Putamen (tissue), 1 donor: ENCODE measurements around the gene TRUB2.

ENCODE experiments used
- DNase-seq: peaks from one replicate; pipeline ENCODE4 v3.0.0-alpha.2; 2016; ENCODE audit warnings: low spot score

Gene TRUB2

GRCh38 chr9:128322404-128323211 is at the start of gene TRUB2, which contains the start of gene COQ4:
TSS of gene TRUB2 (minus strand) at chr9:128322447. CDS start at chr9:128322408, 39 bp downstream.
TSS of gene COQ4 (plus strand) at chr9:128322839. CDS start at chr9:128322859, 20 bp downstream.
- DNase-seq = peak; percentile 96

GRCh38 chr9:128371630-128372117 is 49.4 kb upstream of the TRUB2 start:
- no peak for DNase-seq

GRCh38 chr9:128370752-128371629 is 48.7 kb upstream of the TRUB2 start, which contains the start of gene URM1:
TSS of gene URM1 (plus strand) at chr9:128371374. CDS start at chr9:128371381, 7 bp downstream.
- peak; percentile 99 for DNase-seq

GRCh38 chr9:128370367-128370751 is 48.1 kb upstream of the TRUB2 start:
- DNase-seq = no peak

GRCh38 chr9:128369024-128369706 is 46.9 kb upstream of the TRUB2 start:
- no peak for DNase-seq

GRCh38 chr9:128365525-128365924 is 43.3 kb upstream of the TRUB2 start:
- no peak for DNase-seq

GRCh38 chr9:128362774-128363173 is 40.5 kb upstream of the TRUB2 start:
- no peak for DNase-seq

- DNase-seq = peak; percentile 91
Measured at GRCh38 chr9:128361986-128362646, 39.9 kb upstream of the TRUB2 start.

GRCh38 chr9:128361296-128361985 is 39.2 kb upstream of the TRUB2 start:
- no peak for DNase-seq

- no peak for DNase-seq
Measured at GRCh38 chr9:128360826-128361225, 38.6 kb upstream of the TRUB2 start.

GRCh38 chr9:128358861-128359260 is 36.6 kb upstream of the TRUB2 start:
- no peak for DNase-seq

- no peak for DNase-seq
Measured at GRCh38 chr9:128358090-128358489, 35.8 kb upstream of the TRUB2 start.

GRCh38 chr9:128355451-128355850 is 33.2 kb upstream of the TRUB2 start:
- no peak for DNase-seq

GRCh38 chr9:128349772-128350171 is 27.5 kb upstream of the TRUB2 start:
- DNase-seq = no peak

GRCh38 chr9:128349125-128349524 is 26.9 kb upstream of the TRUB2 start:
- no peak for DNase-seq

- no peak for DNase-seq
Measured at GRCh38 chr9:128344931-128345605, 22.8 kb upstream of the TRUB2 start.

GRCh38 chr9:128343855-128344254 is 21.6 kb upstream of the TRUB2 start:
- no peak for DNase-seq

GRCh38 chr9:128342971-128343680 is 20.9 kb upstream of the TRUB2 start:
- DNase-seq = no peak

GRCh38 chr9:128341435-128341849 is 19.2 kb upstream of the TRUB2 start:
- DNase-seq = peak; percentile 34
